ENCODE measurements around the gene ZNF148. TPM values are rescaled to one million over a fixed set of nuclear protein-coding genes. Genes with fewer than 3 reads are reported as not detected.

Gene ZNF148
- total RNA-seq, 1 experiment from 2014 or later = 24.8 TPM

DNA sequence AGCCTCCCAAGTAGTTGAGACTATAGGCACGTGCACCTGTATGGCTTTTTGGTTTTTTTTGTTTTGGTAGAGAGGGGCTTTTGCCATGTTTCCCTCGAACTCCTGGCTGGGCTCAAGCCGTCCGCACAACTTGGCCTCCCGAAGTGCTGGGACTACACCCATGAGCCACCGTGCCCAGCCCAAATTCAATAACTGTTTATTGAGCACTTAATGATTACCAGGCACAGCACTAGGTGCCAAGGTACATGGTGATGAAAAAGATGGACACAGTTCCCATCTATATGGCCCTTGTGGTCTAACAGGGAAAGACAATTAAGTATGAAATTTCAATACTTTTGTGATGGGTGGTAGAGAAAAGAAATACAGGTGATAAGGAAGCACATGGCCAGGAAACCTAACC is 35.8 kb upstream of the ZNF148 start:
- Mint-ChIP-seq H3K9me3 (peaks cover 2 to 4% of the 10 kb centered on the region in 2 experiments; a peak in 3 of 5 replicates), H3K4me3 (no peak overlapping the region), H3K27me3 (ENCODE audit: low read depth) (peaks cover 5% of the 10 kb centered on the region), H3K36me3 (ENCODE audit: insufficient read depth in 1 of 3, low read depth in 3 of 3) (no peaks in the 10 kb centered on the region; a peak in 1 of 7 replicates), H3K4me1 (no peaks in the 10 kb centered on the region), H3K27ac (no peak overlapping the region; a peak in 1 of 7 replicates)
- Histone ChIP-seq H4K5ac (ENCODE audit: insufficient read length, low read depth, low read length) (no peak overlapping the region), H3K23me2 (ENCODE audit: insufficient read length, low read depth, low read length, poor library complexity, severe bottlenecking) (no peaks in the 10 kb centered on the region), H3K4me1 (ENCODE audit: insufficient read depth, low read length) (no peaks in the 10 kb centered on the region), H2BK120ac (ENCODE audit: low read depth, low read length, poor library complexity, severe bottlenecking) (no peak overlapping the region), H3K9me3 (ENCODE audit: control insufficient read depth, low read depth, low read length) (no peaks in the 10 kb centered on the region), H2AK5ac (ENCODE audit: insufficient read length, low read length) (no peak overlapping the region), H3K27ac (ENCODE audit: insufficient read length, low read depth, low read length) (no peak overlapping the region), H2BK5ac (ENCODE audit: insufficient read length, low read length) (no peak overlapping the region), H3T11ph (ENCODE audit: low read length) (no peak overlapping the region), H2AFZ (ENCODE audit: low read length) (no peak overlapping the region), H4K91ac (ENCODE audit: insufficient read length, low read depth, low read length) (no peak overlapping the region), H3K14ac (ENCODE audit: insufficient read depth, low read length) (no peak overlapping the region), H3K27me3 (ENCODE audit: insufficient read depth, low read length) (no peaks in the 10 kb centered on the region), H4K20me1 (ENCODE audit: control insufficient read depth, insufficient read depth, insufficient read length) (no peaks in the 10 kb centered on the region), H3K9ac (ENCODE audit: extremely low read depth, insufficient read length, low read length) (no peak overlapping the region), H4K8ac (replicated peaks; ENCODE audit: insufficient read length, low read depth, low read length) (no peak overlapping the region), H2BK12ac (ENCODE audit: insufficient read length, low read depth, low read length) (no peak overlapping the region), H3K18ac (ENCODE audit: insufficient read length, low read depth, low read length) (no peak overlapping the region), H3K4ac (ENCODE audit: low read depth, low read length) (no peak overlapping the region), H3K23ac (ENCODE audit: insufficient read length, low read depth, low read length) (no peak overlapping the region), H3K79me2 (ENCODE audit: insufficient read depth, low read length) (no peaks in the 10 kb centered on the region), H2BK15ac (ENCODE audit: low read depth, low read length) (no peak overlapping the region), H3K56ac (ENCODE audit: insufficient read length, low read depth, low read length) (no peak overlapping the region), H3K79me1 (ENCODE audit: insufficient read depth, low read depth, low read length, poor library complexity, severe bottlenecking) (no peaks in the 10 kb centered on the region), H3K4me2 (ENCODE audit: insufficient read depth, insufficient read length, low read length) (no peak overlapping the region), H2BK20ac (ENCODE audit: low read depth, low read length, poor library complexity, severe bottlenecking) (no peak overlapping the region)
- no CpG with 5 or more reads among the region's 6 CpGs for WGBS (ENCODE audit: extremely low coverage, insufficient read length, low lambda C conversion rate)
- no peak for DNase-seq
- TF ChIP-seq, protein P1, sequence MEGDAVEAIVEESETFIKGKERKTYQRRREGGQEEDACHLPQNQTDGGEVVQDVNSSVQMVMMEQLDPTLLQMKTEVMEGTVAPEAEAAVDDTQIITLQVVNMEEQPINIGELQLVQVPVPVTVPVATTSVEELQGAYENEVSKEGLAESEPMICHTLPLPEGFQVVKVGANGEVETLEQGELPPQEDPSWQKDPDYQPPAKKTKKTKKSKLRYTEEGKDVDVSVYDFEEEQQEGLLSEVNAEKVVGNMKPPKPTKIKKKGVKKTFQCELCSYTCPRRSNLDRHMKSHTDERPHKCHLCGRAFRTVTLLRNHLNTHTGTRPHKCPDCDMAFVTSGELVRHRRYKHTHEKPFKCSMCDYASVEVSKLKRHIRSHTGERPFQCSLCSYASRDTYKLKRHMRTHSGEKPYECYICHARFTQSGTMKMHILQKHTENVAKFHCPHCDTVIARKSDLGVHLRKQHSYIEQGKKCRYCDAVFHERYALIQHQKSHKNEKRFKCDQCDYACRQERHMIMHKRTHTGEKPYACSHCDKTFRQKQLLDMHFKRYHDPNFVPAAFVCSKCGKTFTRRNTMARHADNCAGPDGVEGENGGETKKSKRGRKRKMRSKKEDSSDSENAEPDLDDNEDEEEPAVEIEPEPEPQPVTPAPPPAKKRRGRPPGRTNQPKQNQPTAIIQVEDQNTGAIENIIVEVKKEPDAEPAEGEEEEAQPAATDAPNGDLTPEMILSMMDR (conservative IDR thresholded peaks at IDR 0.05) = no peak

All from H9 (cell line).